HG03378 (cell line): ENCODE results near the gene ADGRA1.

Experiments
- ATAC-seq: cut with Tn5 transposase; IDR thresholded peaks from one replicate; pipeline ENCODE4 v1.9.1; 2021; ENCODE audit warnings: mild to moderate bottlenecking, moderate library complexity; ENCODE audit not compliant: unreplicated experiment

ADGRA1 gene

DNA sequence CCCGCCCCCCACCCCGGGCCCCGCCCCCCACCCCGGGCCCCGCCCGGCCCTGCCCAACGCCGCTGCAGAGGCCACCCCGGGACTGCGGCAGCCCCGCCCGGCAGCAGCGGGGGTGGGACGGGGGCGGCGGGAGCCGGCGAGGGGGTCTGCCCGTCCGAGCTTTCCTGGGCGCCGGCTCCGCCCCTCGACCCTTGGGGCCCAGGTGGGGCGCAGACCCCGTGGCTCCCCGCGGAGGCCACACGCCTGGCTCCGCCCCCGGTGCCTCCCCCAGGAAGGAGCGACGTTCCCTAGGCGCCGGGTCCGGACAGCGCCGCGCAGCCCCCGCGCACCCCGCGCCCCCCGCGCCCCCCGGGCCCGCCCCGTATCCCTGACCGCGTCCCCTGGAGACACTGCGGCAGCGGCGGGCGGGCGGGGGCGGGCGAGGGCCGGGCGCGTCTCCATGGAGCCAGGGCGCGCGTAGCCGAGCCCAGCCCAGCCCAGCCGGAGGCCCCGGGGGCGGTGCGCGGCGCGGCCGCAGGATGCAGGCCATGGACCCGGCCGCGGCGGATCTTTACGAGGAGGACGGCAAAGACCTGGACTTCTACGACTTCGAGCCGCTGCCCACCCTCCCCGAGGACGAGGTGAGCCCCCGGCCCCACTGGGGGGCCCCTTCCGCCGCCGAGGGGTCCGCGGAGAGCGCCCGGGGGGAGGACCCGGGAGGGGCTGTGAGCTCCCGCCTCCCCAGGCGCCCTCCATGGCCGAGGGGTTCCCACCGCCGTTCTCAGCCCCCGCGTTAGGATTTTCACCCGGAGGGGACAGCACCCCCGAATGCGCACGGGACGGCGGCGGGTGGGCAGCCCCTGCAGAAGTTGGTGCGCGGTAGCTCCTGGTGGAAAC is 72.5 kb downstream of the ADGRA1 start, which contains the start of gene KNDC1:
Gene KNDC1 (plus strand): TSS at position 270 of the 876 bp plus-strand sequence. CDS start 249 bp downstream, at position 519.
- no peak for ATAC-seq

DNA sequence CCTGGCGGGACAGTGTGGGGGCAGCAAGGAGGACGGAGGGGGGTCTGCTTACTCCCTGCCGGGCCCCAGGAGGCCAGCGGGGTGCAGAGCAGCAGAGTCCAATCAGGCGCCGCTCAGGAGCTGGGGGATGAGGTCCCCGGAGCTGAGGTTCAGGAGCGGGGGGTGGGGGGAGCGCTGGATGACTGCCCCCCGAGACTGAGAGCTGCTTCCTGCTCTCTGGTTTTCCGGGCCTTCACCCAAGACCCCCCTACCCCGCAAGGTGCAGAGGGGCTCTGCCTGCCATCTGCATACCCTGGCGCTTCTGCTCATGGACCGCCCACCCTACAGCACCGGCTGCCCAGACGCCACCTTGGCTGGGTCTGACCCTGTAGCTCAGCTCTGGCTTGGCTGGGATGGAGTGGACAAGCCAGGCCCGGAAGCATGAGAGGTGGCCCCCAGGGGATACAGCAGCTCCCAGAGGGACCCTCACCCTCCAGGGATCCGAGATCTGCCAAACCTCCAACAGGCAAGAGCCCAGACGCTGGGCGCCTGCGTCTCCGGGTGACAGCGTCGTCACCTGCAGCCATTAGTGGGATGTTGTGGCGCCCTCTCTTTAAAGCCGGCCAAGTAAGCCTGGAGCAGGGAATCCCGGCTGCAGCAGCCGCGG is 73.2 kb downstream of the ADGRA1 start:
- no peak for ATAC-seq

DNA sequence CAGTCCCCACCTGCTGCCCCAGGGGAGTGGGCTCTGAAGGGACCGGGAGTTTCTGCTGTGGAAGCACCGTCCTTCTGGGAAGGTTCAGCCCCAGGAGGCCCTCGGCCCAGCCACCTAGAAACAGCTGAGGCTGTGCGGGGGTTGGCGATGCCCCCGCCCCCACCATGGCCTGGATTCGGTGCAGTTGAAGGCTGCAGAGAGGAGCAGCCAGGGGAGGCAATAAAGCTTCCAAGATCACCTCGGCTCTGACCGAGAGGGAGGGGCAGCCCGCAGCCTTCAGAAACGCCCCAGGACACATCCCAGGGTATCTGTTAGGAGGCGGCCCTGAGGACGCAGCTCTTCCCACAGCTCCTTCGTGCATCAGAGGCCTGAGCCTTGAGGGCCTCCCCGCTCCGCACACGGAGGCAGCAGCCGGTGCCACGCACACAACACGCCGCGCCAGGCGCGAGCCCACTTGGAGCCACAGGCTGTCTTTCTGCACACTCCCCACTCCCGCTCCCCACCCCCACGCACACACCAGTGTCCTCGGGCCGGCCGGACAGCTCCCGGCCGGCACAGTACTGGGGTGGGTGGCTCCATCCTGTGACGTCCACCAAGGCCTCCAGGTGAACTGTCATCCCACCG is 73.9 kb downstream of the ADGRA1 start:
- no peak for ATAC-seq

DNA sequence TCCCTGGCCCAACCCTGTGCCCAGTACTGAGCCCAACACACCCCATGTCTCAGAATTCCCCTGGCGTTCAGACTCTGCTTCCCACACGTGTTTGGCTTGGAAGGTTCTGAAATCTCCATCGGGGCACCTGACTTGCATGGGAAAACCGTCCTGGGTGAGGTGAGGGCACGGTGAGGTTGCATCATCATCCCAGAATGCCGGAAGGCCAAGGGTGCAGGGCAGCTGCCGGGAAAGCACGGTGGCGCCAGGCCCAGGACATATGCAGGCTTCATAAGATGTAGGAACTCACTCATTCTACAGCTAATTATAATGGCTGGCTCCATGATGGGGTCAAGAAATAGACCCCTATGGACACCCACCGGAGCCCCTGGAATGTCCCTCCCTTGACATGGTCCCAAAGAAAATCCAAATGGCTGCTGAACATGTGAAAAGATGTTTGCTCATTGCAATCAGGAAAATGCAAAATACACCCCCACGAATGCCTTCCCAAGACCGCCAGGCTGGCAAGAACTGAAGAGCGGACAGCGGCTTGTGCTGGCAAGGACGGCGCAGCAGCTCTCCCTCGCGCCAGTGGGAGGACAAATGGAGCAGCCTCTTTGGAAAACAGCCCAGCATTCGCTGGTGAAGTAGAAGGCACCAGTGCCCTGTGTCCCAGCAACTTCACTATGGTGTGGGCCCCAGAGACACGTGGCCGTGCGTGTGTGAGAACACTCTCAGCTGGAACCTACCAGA is 74.6 kb downstream of the ADGRA1 start:
- no peak for ATAC-seq

DNA sequence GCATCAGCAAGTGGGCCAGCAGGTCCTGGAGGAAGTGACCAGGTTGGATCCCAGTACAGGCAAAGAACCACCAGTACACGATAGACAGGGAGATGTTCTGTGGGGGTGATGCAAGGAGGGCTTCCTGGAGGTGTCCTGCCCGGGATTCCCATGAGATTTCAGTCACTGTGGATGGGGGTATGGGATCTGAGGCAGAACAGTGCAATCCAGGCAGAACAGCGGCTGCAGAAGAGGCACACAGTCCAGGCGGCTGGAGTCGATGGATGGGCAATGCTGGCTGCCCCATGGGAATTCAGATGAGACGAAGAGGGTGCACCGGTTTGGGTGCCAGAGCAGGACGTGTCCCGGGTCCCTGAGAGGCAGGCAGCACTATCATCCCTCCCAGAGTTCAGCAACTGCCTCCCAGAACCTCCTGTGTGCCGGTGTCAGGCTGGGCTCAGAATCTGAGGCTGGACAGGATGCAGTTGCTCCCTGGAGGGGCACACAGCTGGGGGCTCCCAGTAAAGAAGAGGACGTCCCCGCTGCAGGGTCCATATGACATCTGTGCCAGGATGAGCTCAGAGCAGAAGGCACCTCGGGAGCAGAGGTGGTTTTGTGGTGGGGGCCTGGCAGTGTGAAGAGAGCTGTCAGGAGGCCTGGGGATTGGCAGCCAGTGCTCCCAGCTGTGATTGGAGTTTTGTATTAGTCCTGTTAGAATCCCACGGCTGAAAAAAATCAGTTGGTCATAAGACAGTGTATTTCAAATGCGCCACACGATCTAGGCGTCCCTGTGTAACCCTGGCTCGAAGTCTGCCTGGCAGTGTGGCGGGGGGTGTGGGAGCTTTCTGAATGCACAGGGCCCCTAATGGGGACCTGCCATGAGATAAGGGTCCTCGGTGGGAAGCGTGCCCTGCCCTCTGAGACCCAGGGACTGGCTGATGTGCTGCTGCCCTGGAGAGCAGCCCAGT is 75.5 kb downstream of the ADGRA1 start:
- no peak for ATAC-seq

DNA sequence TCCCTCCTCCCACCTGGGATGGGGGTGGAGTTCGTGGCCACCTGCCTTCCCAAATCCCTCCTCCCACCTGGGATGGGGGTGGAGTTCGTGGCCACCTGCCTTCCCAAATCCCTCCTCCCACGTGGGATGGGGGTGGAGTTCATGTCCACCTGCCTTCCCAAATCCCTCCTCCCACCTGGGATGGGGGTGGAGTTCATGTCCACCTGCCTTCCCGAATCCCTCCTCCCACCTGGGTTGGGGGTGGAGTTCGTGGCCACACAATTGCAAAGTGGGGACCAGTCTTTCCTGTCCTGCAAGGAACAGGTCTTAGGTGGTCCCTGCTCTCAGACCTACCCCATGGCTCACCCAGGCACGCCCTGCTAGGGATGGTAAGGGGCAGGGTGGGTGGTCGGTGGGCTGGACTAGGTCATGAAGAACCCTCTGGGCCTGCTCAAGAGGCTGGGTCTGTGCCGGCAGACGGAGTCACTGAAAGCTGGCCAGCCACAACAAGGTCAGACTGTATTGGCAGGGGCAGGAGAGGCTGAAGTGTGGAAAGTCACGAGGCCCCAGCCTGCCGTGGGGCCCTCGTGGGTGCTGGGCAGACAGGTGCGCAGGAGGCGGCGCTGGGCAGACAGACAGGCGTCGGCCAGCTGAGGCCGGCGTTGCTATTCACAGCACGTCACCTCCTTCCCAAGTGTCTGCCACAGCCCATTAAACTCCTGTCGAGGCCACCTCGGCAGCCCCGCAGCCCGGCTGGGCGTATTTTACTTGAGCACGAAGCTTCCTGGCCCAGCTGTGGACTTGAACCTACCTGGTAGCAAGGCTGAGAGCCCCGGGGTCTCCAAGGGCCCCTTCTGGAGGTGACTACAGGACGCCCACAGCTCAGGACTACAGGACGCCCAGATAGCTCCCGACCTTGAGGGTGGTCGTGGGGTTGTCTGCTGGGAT is 76.4 kb downstream of the ADGRA1 start:
- no peak for ATAC-seq

DNA sequence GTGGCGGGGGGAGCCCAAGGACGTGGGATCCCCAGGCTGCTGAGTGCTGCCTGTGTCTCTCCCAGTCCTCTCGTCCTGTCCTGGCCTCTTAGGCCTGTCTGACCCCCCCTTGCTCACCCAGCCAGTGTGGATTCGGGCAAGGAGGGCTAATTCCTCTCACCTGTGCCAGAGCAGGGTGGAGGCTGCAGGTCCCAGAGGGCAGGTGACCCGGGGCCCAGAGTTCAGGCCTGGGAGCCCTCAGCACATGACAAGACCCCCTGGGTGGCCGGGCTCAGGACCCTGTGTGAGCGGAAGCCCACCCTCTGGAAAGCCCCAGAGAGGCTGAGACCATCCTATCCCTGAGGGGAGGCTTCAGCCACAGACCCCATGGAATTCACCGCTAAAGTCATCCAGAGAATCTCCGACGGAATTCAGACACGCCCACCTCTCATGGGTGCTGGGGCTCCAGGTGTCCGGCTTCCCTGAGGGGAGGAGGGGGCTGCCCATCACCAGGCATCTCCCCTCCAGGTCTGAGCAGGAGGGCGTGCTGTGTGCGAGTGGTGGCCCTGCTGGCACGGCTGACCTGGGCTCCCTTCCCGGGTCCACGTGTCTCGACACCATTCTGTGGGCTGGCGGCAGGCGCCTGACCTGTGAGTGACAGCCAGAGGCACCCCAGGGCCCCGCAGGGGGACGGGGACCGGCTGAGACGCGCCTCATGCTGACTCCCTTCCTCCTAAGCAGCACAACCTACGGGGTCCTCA is 77.3 kb downstream of the ADGRA1 start:
- no peak for ATAC-seq

DNA sequence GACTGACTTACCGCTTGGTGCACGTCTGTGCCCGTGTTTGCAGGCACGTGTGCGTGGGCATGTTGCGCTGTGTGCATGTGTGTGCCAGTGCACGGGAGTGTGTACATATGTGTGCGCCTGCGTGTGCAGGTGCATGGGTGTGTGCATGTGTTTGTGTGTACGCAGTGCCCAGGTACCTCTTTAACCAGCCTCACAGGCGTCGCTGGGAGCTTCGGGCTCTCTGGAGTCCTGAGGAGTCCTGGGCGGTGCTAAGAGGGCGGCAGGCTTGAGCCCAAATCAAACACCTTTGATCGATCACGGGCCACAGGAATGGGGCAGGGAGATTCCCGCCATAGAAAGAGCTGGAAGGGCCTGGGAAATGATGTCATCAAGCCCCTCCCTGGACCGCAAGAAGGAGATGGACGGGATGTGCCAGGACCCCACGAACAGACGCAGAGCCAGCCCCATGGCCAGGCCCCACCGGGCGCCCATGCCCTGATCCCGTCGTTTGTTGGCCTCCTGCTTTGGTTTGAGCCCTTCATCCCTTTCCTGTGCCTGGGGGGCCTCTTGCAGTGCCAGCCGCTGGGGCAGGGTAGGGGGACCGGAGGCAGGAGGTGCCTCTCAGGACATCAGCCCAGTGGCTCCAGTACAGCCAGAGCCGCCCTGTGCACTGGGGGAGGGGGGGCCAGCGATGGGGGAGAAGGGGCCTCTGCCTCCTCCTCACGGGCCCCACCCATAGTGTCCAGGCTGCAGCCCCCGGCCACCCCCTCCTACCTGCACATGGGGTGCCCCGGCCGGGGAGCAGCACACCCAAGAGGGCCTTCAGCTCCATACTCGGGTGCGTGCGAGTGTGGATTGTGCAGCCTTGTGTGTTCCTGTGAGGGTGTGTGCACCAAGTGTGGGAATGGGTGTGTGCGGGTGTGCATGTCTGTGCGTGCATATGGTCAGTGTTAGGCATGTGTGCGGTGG is 78.1 kb downstream of the ADGRA1 start:
- no peak for ATAC-seq

DNA sequence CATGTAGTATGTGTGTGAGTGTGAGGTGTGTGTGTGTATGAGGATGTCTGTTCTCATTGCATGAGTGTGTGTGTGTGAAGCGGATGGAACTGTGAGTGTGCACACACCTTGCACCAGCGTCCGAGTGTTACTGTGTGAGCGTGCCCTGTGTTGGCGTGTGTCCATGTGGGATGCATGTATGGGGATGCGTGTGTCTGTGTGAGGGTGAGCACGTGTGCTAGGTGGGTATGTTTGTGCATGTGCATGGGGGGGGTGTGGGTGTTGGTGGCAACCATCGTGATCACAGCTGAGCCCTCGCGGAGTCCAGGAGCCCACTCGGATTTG is 78.7 kb downstream of the ADGRA1 start:
- ATAC-seq: no peak

DNA sequence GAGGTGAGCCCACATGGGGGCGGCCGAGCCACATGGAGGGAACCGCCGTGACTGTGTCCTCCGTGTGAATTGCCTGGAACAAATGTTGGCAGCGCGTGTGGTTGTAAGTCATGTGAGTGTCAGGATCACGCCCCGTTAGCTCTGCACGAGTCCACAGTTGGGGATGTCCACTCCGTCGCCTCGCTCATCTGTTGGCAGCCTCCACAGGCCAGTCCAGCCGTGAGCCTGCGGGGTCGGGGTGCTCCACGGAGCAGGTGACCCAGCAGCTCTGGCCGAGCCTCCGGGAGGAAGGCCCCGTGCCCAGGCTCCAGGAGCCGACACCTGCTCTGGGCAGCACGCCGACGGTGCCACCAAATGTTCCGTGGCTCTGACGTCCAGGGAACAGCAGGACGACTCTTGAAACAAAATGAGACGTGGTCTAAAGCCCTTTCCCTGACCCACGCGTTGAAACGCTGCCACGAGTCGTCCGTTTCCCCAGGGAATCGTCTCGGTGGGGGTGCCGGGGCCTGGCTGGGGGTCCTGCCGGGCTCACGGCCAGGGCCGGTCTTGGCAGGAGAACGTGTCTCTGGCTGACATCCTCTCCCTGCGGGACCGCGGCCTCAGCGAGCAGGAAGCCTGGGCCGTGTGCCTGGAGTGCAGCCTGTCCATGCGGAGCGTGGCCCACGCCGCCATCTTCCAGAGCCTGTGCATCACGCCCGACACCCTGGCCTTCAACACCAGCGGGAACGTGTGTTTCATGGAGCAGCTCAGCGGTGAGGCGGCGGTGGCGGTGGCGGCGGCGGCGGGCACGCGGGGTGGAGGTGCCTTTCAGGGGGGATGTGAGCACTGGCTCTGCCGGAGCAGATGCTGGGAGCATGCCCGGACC is 79.3 kb downstream of the ADGRA1 start:
- ATAC-seq: no peak

DNA sequence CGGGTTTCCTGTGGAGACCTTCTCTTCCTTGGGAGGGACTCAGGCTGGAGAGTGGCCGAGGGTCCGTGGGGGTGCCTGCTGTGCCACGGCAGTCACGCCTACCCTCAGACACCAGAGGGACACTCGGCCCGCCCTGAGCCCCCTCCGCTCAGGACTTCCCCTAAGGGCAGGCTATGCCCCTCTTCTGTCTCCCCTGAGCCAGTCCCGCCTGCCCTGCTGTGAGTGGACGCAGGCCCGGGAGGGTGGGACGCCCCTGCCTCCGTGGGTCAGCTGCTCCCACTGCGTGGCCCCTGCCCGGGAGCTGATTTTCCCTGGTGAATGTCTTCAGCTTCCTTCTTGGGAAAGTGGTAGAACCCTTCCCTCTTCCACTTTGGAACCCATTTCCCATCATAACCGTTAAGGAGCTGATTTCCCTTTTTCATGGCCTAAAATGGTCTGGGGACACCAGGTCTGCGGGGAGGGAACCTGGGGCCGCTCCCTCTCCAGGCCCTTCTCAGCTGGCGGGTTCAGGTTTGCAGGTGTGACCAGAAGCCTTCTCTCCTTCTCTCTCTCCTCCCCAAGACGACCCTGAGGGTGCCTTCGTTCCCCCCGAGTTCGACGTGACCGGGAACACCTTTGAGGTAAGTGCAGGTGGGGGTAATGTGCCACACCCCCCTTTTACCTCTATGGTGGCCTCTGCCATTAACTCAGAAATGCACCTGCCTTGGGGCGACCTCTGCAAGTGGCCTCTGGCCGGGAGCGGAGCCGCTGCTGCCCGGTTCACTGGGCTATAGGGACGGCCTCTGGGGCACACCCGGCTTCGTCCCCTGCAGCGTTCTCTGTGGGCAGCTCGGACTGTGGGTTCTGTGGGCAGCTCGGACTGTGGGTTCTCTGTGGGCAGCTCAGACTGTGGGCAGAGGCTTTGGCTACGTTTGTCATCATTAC is 80.2 kb downstream of the ADGRA1 start:
- no peak for ATAC-seq

DNA sequence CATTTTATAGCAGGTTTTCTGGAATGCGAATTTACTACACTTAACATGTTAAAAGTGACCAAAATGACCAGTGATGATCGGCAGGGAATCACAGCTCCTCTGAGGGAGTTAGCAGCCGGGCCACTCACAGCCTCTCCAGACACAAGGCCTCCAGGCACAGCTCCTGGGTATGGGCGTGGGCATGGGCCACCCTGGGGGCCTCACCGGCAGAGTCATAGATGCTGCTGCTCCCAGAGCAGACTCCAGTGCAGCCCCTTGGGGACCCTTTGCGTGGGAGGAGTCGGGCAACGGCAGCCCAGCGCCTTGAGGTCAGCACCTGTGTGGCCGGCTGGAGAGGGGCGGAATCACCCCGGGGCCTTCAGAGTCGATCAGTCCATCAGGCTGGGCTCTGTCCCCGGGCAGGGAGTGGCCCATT is 80.9 kb downstream of the ADGRA1 start:
- no peak for ATAC-seq

DNA sequence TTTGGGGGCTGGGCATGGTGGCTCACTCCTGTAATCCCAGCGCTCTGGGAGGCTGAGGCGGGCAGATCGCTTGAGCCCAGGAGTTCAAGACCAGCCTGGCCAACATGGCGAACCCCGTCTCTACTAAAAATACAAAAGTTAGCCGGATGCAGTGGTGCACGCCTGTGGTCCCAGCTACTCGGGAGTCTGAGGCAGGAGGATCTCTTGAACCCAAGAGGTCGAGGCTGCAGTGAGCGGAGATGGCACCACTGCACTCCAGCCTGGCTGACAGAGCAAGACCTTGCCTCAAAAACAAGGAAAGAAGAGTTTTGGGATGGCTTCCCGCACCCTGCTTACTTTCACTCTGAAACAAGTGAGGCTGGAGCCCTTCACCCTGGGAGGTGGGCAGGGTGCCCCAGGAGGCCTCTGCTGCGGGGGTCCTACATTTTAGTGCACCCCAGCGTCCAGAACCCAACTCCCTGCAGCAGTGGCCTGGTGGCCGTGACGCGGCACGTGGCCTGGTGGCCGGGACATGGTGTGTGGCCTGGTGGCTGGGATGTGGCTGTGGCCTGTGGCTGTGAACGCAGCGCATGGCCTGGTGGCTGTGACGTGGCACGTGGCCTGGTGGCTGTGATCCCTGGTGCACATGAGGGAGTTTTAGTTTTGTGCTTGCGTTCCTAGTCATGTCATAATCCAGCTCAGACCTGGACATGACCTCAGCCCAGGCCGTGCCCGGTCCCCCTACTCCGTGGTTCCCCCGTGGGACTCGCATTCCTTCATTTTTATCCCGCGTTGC is 81.6 kb downstream of the ADGRA1 start:
- ATAC-seq: no peak

DNA sequence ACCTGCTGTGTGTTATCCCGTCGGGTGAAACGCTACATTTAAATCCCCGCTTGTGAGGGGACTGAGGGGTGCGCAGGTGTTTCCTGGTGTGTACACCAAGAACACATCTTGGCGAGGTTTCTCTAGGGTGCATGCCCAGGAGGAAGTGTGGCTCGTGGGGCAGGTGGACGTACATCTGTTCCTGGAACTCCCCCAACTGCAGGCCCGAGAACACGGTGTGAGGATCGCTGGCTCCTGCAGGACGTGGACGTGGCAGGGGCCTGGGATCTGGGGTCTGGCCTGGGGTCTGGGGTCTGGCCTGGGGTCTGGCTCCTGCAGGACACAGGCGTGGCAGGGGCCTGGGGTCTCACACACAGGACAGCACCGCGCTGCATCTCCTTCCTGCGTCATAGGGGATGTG is 82.4 kb downstream of the ADGRA1 start:
- no peak for ATAC-seq
